Epithelial cell of proximal tubule (primary cell): Measurements from ENCODE around the gene IARS1. TPM values are rescaled to one million over a fixed set of nuclear protein-coding genes. Genes with fewer than 3 reads are reported as not detected.

Experiments
- DNase-seq: peaks from one replicate; pipeline ENCODE4 v3.0.0-alpha.2; 2011; ENCODE audit warnings: low read depth
- H3K4me3 ChIP-seq: 2 replicates; pipeline ENCODE4 v1.5.1; 2011; ENCODE audit warnings: low read depth, mild to moderate bottlenecking, low read length
- total RNA-seq: library from RNA; depleted of rRNA; stranded (reverse); fragments of >200 nt; gene quantifications from 2 replicates; pipeline ENCODE4 v1.2.3, GENCODE V29; 2015
- TF ChIP-seq, protein P1 (sequence below): conservative IDR thresholded peaks from 2 replicates; pipeline ENCODE4 v1.5.1; 2012; ENCODE audit warnings: low read depth, mild to moderate bottlenecking, low read length

The IARS1 gene
- 98.2 and 185 TPM in 2 replicates for total RNA-seq

DNA sequence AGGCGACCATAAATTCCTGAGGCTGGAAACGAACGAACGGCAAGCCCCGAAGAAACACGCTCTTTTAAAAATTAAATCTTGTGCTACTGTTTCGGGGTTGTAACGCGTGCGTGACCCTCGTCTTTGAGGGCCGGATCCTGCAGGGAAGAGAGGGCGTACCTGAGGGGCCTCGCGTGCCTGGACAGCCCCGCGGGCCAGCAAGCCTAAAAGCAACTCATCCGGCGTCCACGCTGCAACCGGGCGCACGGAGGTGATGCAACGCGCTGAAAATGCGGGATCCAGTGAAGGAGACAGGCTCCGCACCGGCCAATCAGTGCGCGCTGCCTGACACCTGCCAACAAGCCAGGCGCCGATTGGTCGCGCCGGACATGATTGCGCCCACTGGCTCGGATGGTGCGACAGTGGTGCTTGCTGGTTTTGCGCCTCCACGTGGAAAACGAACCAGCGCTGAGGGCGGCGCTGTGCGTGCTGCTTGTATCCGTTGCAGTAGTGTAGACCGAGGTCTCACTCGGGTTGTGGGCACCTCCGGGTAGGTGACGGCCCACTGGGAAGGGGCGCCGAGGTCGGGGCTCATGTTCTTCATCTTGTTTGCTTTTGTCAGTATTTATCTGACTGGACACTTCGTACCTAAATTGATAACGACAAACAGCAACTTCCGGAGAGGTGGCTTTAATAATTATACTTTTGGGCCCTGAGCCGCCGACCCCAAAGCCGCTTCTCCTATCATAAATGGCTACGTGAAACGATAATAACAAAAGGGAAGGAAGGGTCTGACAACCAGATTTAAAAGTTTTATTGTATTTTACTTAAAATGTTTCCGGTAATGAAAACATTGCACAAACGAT lies at the start of gene IARS1:
Gene IARS1 (minus strand): TSS at position 246 of the 845 bp plus-strand sequence. CDS start 4,278 bp downstream, outside the sequence.
- peak; percentile 70 for DNase-seq
- TF ChIP-seq, protein P1, sequence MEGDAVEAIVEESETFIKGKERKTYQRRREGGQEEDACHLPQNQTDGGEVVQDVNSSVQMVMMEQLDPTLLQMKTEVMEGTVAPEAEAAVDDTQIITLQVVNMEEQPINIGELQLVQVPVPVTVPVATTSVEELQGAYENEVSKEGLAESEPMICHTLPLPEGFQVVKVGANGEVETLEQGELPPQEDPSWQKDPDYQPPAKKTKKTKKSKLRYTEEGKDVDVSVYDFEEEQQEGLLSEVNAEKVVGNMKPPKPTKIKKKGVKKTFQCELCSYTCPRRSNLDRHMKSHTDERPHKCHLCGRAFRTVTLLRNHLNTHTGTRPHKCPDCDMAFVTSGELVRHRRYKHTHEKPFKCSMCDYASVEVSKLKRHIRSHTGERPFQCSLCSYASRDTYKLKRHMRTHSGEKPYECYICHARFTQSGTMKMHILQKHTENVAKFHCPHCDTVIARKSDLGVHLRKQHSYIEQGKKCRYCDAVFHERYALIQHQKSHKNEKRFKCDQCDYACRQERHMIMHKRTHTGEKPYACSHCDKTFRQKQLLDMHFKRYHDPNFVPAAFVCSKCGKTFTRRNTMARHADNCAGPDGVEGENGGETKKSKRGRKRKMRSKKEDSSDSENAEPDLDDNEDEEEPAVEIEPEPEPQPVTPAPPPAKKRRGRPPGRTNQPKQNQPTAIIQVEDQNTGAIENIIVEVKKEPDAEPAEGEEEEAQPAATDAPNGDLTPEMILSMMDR: peak; percentile 43
- H3K4me3 ChIP-seq: peak within 1 kb of the TSS; percentile 92

DNA sequence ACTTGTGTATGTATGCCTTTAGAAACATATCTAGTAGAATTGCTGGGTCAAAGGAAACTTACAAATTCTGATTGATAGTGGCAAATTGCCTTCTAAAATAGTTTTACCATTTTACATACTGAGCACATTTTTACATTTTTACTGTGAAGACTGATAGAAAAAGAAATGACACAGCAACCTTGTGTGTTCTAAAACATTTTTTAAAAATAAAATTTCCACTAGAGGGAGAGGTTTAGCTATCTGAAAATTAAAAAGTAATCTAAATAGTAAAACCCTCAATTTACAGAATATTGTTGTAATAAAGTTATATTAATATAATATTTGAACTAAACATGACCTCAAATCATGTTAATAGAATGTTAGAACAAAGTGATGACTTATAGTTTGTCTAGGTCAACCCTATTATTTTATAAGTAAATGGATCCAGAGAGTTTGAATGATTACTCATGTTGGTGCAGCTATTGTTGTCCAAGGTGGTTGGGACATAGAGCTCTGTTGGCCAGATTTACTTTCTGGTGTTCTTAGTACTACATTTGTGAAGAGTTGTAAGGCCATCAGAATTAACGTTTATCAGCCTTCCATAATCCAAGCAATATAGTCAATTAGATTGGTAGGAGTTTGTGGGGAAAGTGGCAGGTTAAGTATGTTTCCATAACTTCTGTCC lies 49.5 kb upstream of the IARS1 start:
- TF ChIP-seq, protein P1: no peak
- DNase-seq: no peak
- no peak overlapping the region for H3K4me3 ChIP-seq

DNA sequence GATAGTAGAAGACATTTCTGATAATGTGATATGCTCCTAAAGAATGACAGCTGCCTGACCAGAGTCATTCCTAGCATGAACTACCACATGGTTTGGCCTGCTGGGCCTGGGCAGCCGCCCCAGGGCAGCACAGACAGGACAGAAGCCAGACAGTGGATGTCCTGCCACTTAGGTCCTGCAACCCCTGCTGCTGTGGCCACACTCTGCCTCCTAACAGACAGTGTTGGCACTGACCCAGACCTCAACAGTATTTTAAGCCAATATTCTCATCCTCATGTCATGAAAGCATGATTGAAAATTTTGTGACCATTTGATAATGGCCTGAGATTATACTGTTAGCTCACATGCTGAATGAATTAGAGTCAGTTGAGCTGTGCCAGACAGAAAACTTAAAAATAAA lies 48.1 kb upstream of the IARS1 start:
- DNase-seq: no peak
- TF ChIP-seq, protein P1: no peak
- no peak overlapping the region for H3K4me3 ChIP-seq

DNA sequence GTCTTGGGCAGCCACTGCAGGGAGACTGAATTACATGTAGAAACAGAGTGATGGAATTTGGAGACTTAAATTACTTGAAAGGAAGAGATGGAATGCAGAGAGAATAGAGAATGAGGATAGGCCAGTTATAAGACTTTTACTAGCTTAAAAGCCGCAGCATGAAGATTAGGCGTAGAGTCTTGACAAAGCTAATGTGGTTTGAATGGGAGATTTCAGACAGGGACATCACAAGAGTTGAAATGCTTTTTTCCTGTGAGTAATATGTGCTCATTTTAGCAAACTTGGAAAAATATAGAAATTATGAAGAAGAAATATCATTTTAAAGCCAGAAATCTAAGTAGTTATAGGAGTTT lies 39.8 kb upstream of the IARS1 start:
- no peak for DNase-seq
- TF ChIP-seq, protein P1: no peak
- no peak overlapping the region for H3K4me3 ChIP-seq

DNA sequence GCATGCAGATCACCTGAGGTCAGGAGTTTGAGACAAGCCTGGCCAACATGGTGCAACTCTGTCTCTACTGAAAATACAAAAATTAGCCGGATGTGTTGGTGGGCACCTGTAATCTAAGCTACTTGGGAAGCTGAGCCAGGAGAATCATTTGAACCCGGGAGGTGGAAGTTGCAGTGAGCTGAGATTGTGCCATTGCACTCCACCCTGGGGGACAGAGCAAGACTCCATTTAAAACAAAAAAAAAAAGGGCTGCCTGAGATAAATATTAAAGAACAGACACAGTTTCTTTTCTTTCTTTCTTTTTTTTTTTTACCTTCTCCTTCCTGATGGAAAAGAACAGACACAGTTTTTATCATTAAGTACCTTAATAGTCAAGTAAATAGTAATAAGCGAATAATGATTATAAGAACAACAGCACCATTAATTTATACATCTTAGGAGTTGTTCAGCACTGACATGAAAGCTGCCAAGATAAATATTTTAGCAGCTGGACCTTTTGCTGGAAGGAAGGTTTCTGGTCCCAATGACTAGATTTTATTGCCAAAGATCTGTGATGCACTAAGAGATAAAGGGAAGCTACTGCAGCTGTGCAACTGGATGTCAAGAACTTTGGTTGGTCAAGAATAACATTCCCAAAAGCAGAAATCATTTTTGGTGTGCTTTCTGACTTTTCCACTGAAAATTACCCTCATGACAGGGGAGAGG lies 39.2 kb upstream of the IARS1 start:
- no peak for DNase-seq
- TF ChIP-seq, protein P1: no peak
- no peak overlapping the region for H3K4me3 ChIP-seq

GRCh38 chr9:92328225-92328624 lies 34.7 kb upstream of the IARS1 start:
- DNase-seq: no peak
- no peak overlapping the region for H3K4me3 ChIP-seq
- TF ChIP-seq, protein P1: peak; percentile 39
